ENCODE data around the gene L1TD1.

GRCh38 chr1:62221171-62221570 is 26.5 kb downstream of the L1TD1 start:
- TF ChIP-seq CTCF (IDR thresholded peaks at IDR 0.05) (no peak), POLR2A (IDR thresholded peaks at IDR 0.05) (no peak)

All from adrenal gland (tissue), 5 donors.